GM21717 (cell line): ENCODE data around the gene GLRX3.
"Not testable (repeated sequence)": the region's sequence is repeated elsewhere in the genome, so short reads cannot be mapped to it uniquely, and the experiment has no call there.

Experiments
- ATAC-seq: cut with Tn5 transposase; IDR thresholded peaks from one replicate; pipeline ENCODE4 v1.9.1; 2021; ENCODE audit warnings: mild to moderate bottlenecking, moderate library complexity; ENCODE audit not compliant: unreplicated experiment

GLRX3 gene

DNA sequence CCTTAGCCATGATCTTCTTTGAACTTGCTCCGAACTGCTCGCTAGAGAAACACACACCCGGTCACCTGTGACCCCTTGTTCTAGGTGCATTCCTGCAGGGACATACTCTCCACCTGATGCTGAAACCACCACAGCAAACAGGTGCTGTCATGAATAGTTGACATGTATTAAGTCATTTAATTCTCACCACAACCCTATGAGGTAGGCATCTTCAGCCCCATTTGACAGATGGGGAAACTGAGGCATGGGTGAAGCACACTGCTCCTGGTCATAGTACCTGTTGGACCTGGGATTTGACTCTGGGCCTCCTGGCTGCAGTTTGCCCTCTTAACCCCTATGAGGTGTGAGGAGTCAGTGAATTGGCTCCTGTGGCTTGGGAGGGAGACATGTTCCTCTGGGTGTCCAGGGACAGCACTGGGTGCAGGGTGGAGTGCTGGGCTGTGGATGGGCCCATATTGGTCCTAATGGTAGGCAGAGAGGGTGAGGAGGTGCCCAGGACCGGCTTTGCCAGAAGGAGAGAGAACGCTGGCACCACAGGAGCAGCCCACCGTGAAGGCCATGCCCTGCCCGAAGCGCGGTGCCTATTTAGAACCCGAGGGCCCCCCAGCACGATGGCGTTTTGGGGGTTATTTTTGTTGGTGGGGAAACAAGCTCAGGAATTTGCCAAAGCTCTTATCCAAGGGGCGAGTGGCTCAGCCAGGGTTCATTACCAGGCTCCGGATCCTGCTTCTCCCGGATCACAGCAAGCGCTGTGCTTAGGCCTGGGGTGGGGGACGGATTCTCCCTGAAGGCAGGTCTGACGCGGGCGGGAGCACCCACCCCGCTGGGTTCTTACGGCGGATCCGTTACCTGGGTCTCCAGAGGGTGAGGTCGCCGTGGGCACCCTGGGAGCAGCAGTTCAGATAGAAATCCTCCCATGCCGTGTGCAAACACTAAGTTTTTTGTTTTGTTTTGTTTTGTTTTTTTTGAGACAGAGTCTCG, 52.3 kb downstream of the GLRX3 start:
- ATAC-seq = no peak

DNA sequence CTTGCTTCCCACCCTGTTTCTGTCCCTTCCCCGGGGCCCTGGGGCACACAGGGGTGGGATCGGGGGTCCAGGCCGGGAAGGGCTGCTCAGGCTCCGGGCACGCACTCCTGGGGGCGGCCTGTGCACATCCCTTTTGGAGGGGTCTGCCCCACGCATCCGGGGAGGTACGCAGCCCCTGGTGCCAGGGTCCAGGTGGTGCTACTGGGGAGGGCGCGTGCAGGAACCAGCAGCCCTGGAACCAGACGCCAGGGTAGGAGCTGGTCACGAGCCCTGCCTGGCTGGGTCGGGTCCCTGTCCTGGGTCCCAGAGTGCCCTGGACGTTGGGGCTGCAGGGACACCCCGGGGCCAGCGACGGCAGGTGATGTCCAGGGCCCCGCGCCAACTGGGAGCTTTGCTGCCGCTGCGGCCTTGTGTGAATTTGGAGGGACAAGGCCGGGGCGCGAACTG, 53.4 kb downstream of the GLRX3 start:
- no peak for ATAC-seq

DNA sequence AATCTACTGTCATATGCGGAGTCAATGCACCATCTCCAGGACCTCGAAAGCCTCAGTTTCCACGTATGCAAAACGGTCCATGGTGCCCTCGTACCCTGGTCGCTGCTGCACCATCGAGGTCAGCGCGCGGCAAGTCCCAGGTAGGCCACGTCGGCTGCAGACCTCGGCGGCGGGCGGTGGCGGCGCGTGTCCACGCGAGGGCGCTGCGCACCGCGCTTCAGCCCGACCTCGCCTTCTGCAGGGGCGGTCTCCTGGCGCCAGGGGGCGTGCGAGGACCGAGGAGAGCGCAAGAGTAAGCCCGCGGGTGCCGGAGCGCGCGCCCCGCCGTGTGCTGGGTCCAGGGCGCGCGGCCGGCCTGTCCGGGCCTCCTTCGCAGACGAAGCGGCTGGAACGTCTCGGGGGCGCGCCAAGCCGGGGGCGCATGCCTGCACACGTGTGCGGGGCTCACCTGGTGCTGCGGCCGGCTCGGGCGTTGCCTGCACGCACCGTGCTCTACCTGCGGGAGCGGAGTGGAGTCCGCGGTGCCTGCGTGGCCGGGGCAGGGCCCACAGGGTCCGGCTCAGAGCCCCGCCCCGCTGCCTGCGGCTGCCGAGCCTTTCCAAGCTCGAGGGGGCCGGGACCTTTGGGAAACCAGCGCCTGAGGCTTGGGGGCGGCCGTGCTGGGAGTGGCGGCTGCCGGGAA, 54.0 kb downstream of the GLRX3 start:
- ATAC-seq = peak; percentile 87

DNA sequence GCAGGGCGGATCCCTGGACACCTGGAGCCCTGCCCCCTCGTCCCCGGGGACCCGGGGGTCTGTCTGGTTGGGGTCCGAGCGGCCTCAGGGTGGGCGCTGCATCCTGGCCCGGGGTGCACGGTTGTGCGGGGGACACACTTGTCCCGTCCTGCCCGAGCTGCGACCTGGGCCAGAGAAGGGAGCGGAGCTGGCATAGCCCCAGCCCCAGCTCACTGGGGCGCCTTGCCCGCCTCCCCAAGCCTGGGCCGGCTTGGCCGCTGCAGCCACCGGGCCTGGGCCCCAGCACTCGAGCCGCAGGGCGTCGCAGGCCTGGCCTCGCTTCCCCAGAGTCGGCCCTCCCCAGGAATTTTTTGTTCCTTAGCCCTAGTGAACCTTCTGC, 54.5 kb downstream of the GLRX3 start:
- ATAC-seq = no peak

DNA sequence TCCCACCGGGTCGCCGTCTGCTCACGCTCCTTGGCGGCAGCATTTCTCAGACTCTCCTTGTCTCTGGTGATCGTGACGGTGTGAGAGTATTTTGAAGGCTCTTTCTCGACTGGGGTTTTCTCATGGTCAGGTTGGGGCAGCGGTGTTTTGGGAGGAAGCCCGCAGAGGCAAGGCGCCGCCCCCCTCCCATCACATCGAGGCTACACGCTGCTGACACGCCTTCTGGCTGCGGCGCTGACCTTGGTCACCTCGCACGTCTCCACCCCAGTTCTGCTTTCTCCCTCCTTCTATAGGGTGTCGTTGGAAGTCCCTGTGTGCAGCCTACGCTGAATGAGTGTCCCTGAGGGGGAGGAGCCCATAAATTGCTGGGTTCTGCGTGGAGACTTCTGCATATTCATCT, 55.2 kb downstream of the GLRX3 start:
- no peak for ATAC-seq

DNA sequence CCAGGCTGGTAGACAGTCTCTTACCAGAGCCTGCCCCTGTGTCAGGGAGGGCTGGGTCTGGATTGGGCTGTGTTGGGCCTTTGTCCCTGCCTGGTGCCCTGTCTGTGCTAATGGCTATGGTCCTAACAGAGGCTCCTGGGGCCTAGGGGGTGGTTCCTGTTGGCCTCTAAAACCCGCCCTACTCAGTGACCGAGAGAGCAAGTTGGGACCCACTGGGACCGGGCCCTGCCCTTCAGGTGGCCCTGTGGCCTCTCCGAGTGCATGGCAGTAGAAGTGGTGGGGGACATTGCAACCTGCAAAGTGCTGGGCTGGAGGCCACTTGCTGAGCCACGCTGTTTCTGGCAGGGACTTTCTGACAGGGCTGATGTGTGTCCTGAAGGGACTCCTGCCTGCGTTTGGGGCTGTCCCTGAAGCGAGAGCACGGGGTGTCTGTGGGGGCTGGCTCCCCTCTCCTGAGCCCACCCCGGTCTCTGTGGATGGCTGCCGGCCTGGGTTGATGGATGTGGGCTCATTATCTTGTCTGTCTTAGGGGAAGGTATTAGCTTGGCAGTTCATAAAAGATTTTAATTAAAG, 56.2 kb downstream of the GLRX3 start:
- no peak for ATAC-seq

DNA sequence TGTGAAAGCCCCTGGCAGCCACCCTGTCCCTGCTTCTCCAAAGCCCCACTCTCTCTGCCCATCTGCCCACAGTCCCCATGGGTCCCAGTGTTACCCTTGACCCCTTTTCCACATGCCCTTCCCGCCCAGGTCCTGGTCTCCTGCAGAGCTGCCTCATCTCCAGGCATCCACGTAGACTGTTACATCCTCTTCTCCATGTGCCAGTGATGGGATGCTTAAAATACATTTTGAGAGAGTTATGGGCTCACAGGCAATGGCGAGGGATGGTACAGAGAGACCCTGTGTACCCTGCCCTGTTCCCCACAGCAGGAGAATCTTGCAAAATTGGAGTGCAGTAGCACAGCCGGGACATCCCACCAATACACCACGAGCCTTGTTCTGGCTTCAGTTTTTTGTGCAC, 56.8 kb downstream of the GLRX3 start:
- no peak for ATAC-seq

DNA sequence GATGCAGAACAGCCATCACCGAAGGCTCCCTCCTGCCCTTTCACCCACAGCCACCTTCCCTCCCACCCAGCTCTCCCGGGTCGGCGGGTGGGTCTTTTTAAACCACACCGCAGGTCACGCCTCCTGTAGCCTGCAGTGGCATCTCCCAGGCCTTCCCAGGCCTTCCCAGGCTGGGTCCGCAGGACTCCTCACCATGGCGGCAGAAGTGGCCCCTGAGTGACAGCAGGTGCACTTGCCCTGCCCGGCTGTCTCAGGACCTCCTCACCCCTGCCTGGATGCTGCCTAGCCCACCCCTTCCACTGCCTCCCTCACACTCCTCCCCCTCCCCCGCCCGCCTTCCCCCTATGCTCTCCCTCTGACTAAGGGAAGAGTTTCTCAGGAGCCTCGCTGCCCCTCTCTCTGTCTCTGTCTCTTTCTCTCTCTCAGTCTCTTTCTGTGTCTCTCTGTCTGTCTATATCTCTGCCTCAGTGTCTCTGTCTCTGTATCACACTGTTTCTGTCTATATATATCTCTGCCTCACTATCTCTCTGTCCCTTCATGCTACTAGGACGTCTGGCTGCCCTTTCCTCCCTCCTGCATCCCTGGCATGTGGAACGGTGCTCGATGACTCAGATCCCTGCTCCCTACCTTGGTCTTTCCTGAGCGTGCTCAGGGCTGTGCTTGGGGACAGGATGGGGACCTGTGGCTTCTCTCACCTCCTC, 57.5 kb downstream of the GLRX3 start:
- ATAC-seq = no peak

DNA sequence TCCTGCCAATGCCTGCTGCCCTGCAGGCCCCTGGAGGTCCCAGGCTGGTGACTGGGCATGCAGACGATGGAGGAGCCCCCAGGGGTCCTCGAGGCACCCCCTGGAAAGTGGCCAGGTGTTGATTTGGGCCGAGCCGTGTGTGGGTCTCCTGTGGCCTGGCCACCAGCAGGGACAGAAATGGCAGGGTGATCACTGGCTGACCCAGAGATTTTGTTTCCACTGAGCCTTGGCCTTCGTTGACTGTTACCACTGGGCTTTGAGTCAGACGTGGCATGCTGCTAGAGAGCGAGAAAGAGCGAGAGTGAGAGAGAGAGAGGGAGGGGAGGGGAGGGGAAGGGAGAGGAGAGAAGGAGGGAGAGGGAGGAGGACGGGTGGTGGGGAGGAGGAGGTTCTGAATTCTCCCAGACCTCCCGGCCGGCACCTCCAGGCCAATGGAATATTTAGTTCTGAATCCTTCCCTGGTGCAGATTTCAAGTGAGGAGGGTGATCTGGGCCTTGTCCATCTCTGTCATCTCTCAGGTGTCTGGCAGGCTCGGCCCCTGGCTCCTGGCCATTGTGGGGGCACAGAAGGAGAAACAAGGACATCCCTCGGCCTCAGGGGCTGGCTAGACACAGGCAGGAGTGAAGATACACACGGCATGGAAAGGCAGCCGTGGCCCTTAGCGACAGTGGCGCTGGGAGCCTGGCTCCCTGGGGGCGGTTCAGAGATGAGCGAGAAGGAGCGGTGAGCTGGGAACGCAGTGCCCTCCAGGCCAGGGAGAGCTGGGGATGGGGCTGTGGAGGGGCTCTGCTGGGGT, 58.2 kb downstream of the GLRX3 start:
- ATAC-seq = no peak

DNA sequence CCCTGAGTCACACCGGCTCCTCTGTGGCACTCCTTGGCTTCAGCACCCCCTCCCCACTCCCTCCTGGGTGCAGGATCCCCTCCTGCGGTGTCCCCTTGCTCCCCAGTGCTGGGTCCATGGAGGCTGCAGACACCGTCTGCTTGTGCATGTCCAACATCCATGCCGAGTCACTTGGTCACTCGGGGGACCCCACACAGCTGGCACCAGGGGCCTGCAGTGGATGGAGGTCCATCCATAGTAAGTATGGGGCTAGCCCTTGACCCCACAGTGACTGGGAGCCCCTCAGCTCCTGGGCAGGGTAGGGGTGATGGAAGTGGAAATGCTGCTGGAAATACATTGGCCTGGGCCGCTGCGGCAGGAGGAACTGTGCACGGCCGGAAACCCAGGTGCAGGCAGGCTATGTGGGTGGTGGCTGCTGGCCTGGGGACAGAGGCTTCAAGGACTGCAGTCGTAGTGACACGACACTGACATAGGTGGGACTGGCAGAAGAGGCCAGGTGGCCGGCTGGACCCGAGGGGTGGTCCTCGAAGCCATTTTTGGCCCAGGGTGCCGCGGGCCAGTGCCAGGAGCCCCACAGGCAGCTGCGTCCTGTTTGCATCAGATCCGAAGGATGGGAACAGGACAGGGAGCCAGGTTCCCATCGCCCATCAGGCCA, 58.9 kb downstream of the GLRX3 start:
- no peak for ATAC-seq

DNA sequence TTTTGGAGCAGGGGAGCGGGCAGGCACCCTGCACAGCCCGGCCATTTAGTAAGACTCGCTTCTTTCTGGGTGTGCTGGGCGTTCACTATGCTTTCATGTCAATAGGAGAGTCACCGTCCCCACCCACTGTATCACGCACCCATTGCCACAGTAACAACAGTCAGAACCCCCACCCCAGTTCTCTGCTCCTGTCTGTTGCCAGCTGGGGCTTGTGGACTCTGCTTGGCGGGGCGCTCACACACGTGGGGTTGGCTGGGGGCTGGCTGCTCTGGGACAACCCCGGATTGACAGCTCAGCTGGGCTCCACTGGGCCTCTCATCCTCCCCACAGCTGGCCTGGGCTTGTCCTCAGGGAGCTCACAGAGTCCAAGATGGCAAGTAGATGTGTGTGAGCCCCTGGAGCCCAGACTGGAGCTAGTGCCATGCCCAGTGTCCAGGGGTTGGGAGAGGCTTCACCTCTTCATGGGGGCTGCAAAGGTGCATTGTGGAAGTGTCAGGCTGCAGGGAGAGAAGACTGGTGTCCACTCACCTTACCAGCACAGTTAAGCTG, 59.6 kb downstream of the GLRX3 start:
- no peak for ATAC-seq

DNA sequence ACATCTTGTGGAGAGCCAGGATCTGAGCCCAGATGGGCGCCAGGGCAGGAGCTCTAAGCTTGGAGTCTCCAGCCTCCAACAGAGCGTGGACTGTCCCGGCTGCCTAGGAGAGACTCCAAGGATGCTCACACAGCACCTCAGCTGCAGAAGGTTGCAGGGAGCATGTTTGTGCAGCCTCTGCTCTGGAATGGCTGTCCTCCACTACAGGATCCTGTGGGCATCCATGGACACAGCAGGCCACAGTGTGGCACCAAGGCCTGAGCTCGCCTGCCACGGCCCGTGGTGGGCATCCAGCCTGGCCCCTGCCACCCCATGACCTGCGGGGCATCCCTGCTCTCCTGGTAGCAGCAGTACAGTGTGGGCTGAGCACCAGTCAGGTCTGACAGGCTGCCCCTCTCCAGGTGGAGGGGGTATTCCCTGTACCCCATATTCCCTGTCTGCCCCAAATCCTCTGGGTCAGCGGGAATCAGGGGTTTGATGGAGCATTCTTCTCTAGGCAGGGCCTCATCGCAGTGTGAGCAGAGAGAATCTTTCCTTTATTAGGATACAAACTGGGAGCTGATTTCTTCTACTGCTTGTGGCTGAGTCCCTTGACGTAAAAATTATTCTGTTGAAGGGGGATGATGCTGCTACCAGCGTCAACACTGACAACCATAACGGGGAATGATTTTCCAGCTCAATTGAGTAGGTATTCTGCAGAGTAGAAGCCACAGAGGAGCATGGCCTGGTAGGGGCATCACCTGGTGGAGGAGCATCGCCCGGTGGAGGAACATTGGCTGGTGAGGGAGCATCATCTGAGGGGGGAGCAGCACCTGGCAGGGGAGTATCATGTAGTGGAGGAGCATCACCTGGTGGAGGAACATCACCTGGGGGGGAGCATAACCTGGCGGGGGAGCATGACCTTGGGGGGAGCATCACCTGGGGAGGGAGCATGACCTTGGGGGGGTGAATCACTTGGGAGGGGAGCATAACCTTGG, 60.6 kb downstream of the GLRX3 start:
- ATAC-seq = no peak

DNA sequence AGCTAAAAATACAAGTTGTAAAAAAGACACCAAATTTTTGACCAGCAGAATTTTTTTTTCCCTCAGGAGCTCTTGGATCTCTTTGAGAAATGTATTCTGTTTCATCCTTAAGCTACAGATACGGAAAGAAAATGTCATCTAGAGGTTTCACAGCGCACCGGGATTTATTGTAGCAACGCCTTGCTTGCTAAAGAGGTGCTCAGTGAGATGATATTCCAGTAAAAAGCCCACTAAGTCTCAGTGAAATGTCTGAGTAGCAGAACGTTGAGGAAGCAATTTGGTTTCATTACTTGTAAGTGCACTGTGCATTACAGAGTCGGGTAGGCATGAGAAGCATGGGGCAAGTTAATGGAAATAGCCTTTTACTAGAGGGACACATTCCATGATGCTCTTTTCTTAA, 62.5 kb downstream of the GLRX3 start:
- no peak for ATAC-seq

DNA sequence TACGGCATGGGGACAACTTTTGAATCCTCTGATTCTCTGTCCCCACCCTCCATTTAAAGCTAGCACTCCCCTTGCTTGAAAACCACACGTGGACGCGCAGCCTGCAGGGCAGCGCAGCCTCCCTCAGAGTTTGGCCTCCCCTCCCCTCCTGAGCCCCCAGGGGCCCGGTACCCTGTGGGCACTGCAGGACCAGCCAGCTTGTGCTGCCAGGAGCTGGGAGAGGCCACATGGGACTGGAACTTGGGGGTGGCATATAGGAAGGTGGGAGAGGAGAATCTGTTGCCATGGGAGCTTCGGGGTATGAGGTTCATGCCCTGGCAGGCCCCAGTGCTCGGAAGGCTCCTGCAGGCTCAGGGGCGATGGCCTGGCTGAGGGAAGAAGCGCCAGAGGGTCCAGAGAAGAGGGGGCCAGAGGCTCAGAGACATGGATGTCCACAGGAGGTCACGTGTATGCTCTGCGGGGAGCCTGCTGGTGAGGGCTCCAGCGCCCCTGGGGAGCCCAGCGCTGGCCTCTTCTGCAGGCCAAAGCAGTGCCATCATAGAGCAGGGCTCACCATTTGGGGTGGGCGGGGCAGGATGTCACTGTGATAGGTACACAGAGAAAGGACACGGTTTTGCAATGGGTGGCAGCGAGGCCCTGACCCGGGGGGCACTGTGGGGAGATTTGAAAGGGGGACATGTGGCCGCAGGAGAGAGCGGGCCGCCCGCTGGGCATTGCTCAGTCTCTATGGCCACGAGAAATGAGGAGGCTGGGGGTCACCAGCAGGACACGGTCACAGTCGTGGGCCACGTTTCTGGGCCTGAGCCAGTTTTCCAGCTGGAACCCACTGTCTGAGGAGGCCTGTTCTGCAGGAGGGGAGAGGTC, 64.2 kb downstream of the GLRX3 start:
- ATAC-seq = no peak

DNA sequence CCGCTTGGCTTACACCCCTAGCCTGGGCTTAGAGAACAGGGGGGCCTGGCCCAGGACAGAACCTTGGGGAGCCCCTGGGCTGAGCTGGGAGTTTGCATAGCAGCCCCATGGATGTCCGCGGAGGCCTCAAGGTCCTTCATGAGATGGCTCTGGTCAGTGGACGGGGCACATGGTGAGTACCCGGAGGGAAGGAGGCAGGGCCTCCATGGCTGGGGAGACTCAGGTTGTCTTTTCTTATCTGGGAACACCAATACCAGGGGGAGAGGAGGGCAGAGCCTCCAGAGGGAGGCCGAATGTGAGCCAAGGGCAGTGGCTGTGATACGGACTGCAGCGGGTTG, 64.8 kb downstream of the GLRX3 start:
- no peak for ATAC-seq

DNA sequence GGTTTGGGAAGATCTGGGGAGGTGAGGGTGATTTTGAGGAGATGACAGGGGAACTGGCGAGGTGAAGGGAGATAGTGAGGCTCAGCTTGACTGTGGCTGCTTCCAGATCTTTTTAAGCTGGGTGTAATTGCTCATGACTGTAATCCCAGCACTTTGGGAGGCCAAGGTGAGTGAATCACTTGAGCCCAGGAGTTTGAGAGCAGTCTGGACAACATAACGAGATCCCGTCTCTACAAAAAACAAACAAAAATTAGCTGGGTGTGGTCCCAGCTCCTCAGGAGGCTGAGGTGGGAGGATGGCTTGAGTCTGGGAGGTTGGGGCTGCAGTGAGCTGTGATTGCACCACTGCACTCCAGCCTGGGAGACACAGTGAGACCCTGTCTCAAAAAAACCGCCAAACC, 66.0 kb downstream of the GLRX3 start:
- not testable (repeated sequence) for ATAC-seq

DNA sequence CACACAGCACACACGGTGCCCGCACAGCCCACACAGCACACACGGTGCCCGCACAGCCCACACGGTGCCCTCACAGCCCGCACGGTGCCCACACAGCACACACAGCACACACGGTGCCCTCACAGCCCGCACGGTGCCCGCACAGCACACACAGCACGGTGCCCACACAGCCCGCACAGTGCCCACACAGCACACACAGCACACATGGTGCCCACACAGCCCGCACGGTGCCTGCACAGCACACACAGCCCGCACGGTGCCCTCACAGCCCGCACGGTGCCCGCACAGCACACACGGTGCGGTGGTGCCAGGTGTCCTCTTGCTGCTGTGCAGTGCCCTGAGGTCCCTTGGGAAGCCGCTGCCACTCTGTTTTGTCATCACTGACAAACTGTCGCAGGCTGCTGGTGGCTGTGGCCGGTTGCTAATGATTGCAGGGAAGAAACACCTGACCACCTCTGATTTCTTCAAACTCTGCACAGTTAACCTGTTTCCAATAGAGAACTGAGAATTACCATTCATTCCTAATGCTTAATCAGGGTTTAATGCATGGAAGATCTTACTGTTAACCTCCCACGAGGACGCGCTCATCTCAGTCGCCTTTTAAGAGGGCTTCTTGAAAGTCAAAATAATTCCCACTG, 66.9 kb downstream of the GLRX3 start:
- no peak for ATAC-seq
